Parathyroid adenoma (tissue), 2 donors: Measurements from ENCODE around the gene ZFYVE1.

Experiments used
- H2AFZ ChIP-seq: fragments of 300-600 bp; sonication (generic); one replicate; pipeline ENCODE4 v1.7.0; 2017; ENCODE audit warnings: antibody characterized with exemption, mild to moderate bottlenecking
- H3K27ac ChIP-seq: fragments of 300-600 bp; sonication (generic); one replicate; pipeline ENCODE4 v1.7.0; 2017
- H3K27me3 ChIP-seq: fragments of 300-600 bp; sonication (generic); one replicate; pipeline ENCODE4 v1.7.0; 2017; ENCODE audit warnings: low read length; ENCODE audit not compliant: control insufficient read depth, insufficient read depth
- H3K36me3 ChIP-seq: fragments of 300-600 bp; sonication (generic); one replicate; pipeline ENCODE4 v1.7.0; 2017; ENCODE audit warnings: low read length; ENCODE audit not compliant: control insufficient read depth, insufficient read depth
- H3K4me1 ChIP-seq: fragments of 300-600 bp; sonication (generic); one replicate; pipeline ENCODE4 v1.7.0; 2017; ENCODE audit warnings: control low read depth
- H3K4me2 ChIP-seq: fragments of 300-600 bp; sonication (generic); one replicate; pipeline ENCODE4 v1.7.0; 2017; ENCODE audit warnings: low read length
- H3K4me3 ChIP-seq: fragments of 300-600 bp; sonication (generic); one replicate; pipeline ENCODE4 v1.7.0; 2017; ENCODE audit warnings: low read depth, low read length
- H3K79me2 ChIP-seq: fragments of 300-600 bp; sonication (generic); one replicate; pipeline ENCODE4 v1.7.0; 2017; ENCODE audit warnings: control low read depth
- H3K9ac ChIP-seq: fragments of 300-600 bp; sonication (generic); one replicate; pipeline ENCODE4 v1.7.0; 2017; ENCODE audit warnings: mild to moderate bottlenecking
- H3K9me3 ChIP-seq: fragments of 300-600 bp; sonication (generic); one replicate; pipeline ENCODE4 v1.7.0; 2017; ENCODE audit warnings: low read length; ENCODE audit not compliant: control insufficient read depth
- TF ChIP-seq, protein P1 (sequence below): fragments of 300-600 bp; sonication (generic); IDR thresholded peaks from one replicate; pipeline ENCODE4 v1.7.0; 2017; ENCODE audit warnings: antibody characterized with exemption, mild to moderate bottlenecking
- donor health status: primary hyperparathyroidism.

Gene ZFYVE1

DNA sequence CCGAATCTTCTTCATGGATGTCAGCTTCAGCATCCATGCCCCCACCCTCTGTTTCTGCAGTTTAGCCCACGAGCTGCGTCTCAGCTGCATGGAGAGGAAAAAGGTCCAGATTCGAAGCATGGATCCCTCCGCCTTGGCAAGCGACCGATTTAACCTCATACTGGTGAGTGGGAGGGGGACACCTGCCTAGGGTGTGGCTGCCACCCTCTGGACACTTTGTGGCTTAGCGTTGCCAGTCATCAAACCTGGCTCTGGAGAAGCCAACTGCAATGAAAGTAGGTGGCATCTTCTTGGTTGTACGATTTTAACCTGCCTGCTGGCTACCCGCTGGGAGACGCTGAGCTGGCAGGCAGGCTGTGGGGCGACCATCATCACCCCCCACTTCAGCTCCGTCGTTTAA lies 84.0 kb downstream of the ZFYVE1 start:
- Histone ChIP-seq H3K9ac (no peak overlapping the region), H3K27ac (no peak overlapping the region), H3K4me2 (no peak overlapping the region), H3K4me3 (no peak overlapping the region), H2AFZ (no peak overlapping the region), H3K9me3 (no peaks in the 10 kb centered on the region), H3K4me1 (no peaks in the 10 kb centered on the region), H3K79me2 (no peaks in the 10 kb centered on the region), H3K27me3 (no peaks in the 10 kb centered on the region), H3K36me3 (no peaks in the 10 kb centered on the region)
- TF ChIP-seq, protein P1, sequence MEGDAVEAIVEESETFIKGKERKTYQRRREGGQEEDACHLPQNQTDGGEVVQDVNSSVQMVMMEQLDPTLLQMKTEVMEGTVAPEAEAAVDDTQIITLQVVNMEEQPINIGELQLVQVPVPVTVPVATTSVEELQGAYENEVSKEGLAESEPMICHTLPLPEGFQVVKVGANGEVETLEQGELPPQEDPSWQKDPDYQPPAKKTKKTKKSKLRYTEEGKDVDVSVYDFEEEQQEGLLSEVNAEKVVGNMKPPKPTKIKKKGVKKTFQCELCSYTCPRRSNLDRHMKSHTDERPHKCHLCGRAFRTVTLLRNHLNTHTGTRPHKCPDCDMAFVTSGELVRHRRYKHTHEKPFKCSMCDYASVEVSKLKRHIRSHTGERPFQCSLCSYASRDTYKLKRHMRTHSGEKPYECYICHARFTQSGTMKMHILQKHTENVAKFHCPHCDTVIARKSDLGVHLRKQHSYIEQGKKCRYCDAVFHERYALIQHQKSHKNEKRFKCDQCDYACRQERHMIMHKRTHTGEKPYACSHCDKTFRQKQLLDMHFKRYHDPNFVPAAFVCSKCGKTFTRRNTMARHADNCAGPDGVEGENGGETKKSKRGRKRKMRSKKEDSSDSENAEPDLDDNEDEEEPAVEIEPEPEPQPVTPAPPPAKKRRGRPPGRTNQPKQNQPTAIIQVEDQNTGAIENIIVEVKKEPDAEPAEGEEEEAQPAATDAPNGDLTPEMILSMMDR, result no peak

- Histone ChIP-seq H3K9me3 (no peaks in the 10 kb centered on the region), H3K9ac (no peak overlapping the region), H3K4me2 (no peak overlapping the region), H2AFZ (no peak overlapping the region), H3K36me3 (no peaks in the 10 kb centered on the region), H3K27me3 (no peaks in the 10 kb centered on the region), H3K4me3 (no peak overlapping the region), H3K4me1 (no peaks in the 10 kb centered on the region), H3K79me2 (no peaks in the 10 kb centered on the region), H3K27ac (no peak overlapping the region)
- TF ChIP-seq, protein P1, result no peak
Observed at GRCh38 chr14:72941286-72941985, 85.5 kb downstream of the ZFYVE1 start.

DNA sequence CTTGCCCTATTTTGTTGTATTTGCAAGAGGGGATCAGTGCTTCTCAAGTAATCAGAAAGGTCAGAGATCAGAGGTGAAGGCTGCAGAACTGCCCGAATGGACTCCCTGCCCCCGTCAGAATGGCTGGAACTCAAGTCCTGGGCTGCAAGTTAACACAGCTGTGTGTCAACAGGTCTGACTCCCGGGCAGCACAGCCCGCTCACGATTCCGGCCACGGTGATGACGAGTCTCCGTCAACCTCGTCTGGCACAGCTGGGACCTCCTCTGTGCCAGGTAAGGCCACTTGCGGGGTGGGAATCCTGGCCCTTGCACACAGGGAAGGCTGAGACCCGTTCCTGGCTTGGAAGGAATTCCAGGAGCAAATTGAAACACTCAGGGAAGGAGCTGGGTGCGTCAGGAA lies 87.3 kb downstream of the ZFYVE1 start:
- Histone ChIP-seq H3K27me3 (no peaks in the 10 kb centered on the region), H3K36me3 (no peaks in the 10 kb centered on the region), H3K9me3 (no peaks in the 10 kb centered on the region), H3K27ac (no peak overlapping the region), H3K79me2 (peaks cover 5% of the 10 kb centered on the region), H3K4me2 (no peak overlapping the region), H3K9ac (no peak overlapping the region), H2AFZ (no peak overlapping the region), H3K4me1 (no peaks in the 10 kb centered on the region), H3K4me3 (no peak overlapping the region)
- TF ChIP-seq, protein P1, result no peak

DNA sequence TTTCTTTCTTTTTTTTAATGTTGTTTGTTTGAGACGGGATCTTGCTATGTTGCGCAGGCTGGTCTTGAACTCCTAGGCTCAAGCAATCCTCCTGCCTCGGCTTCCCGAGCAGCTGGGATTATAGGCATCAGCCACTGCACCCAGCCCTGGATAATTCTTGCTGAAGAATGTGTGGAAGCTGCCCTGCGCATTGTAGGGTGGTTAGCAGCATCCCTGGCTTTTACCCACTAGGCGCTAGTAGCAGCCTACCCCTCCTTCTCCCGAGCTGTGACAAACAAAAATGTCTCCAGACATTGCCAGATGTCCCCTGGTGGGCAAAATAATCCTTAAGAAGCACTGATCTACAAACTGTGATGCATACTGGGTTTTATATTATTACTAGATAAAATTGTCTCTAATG lies 94.0 kb downstream of the ZFYVE1 start:
- H3K9me3 ChIP-seq, result no peaks in the 10 kb centered on the region
- no peak overlapping the region for H2AFZ ChIP-seq

More for the DNA sequence above, 94.0 kb downstream of the ZFYVE1 start:
- Histone ChIP-seq H3K4me3 (no peak overlapping the region), H3K27me3 (no peaks in the 10 kb centered on the region), H3K79me2 (peaks cover 25% of the 10 kb centered on the region), H3K9ac (no peak overlapping the region), H3K4me1 (no peaks in the 10 kb centered on the region), H3K27ac (no peak overlapping the region), H3K36me3 (no peaks in the 10 kb centered on the region), H3K4me2 (no peak overlapping the region)
- TF ChIP-seq, protein P1, result no peak
